ENCODE measurements around the gene PCYT2. TPM values are rescaled to one million over a fixed set of nuclear protein-coding genes. Genes with fewer than 3 reads are reported as not detected.

PCYT2 gene
- polyA plus RNA-seq, 1 donor (not counting 4 experiments of a cell fraction or from before 2014, with no cell fraction given): 38.1 TPM

DNA sequence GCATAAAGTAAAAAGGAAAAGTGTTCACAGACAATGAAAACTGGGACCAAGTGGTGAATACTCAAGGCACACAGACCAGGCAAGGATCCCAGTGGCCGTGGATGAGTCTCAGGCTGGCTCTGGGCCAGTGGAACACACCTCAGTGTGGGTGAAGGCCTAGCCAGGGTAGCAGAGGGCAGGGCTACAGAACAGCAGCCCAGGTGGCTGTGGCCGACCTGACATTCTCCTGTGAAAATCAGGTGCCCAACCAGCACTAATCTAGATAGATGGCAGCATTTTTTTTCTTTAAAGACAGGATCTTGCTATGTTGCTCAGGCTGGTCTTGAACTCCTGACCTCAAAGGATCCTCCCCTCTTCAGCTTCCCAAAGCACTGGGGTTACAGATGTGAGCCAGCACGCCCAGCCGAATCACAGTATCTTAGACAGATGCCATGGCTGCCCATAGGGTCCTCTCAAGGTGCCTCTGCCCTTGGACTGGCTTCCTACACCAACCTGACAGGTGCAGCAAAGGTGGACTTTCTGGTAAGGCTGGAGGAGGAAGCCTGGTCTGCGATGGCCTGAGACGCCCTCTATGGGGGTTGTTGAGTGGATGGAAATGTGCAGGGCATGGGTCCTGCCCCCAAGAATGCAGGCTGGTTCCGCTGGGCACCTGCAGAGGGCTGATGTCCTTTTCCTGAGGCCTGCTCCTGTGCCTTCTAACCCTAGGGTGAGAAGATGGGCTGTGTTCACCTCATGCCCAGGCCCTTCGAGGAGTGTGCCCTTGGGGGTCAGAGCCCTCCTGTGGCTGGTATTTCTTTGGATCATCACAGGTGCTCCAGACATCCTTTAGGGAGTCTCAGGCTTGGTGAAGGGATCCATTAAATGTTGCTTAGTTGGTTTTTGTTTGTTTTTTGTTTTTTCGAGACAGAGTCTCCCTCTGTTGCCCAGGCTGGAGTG is 47.1 kb downstream of the PCYT2 start:
- no peak overlapping the region for H3K4me2 ChIP-seq (ENCODE audit: control insufficient read depth, extremely low read depth, insufficient read depth, low read depth, low read length)
- H3K9ac ChIP-seq (ENCODE audit: control insufficient read depth, extremely low read depth, insufficient read depth, low read length): no peak overlapping the region
- H3K27me3 ChIP-seq (ENCODE audit: control insufficient read depth, extremely low read depth, insufficient read depth, low read length): no peaks in the 10 kb centered on the region
- no peak for DNase-seq (ENCODE audit: low read depth, low spot score)
- no peak for FAIRE-seq
- H3K9me1 ChIP-seq (ENCODE audit: control insufficient read depth, extremely low read depth, insufficient read depth, low read length): peaks cover 7% of the 10 kb centered on the region
- H3K9me3 ChIP-seq (ENCODE audit: control insufficient read depth, low read depth, low read length): no peaks in the 10 kb centered on the region
- dilution Hi-C loops (cut with MboI; ENCODE audit: extremely low pct_ligation_motif_present, low sequenced_read_pairs): no loop called here
- no peak overlapping the region for H3K4me3 ChIP-seq (ENCODE audit: control insufficient read depth in 2 of 3, extremely low read depth in 1 of 3, insufficient read depth in 2 of 3, low read depth in 1 of 3, low read length in 3 of 3)
- no peak for TF ChIP-seq CTCF (optimal IDR thresholded peaks at IDR 0.05 in 1 of 3, IDR thresholded peaks at IDR 0.05 in 1 of 3, conservative IDR thresholded peaks at IDR 0.05 in 1 of 3; ENCODE audit: extremely low read depth in 1 of 3, insufficient read depth in 2 of 3, low read length in 3 of 3)
- no peak overlapping the region for H2AFZ ChIP-seq (ENCODE audit: control insufficient read depth, low read length)
- peaks cover 36% of the 10 kb centered on the region for H3K4me1 ChIP-seq (ENCODE audit: control insufficient read depth, extremely low read depth, insufficient read depth, low read length)
- H3K36me3 ChIP-seq (ENCODE audit: control insufficient read depth in 2 of 2, extremely low read depth in 1 of 2, insufficient read depth in 2 of 2, low read length in 2 of 2): peaks cover 21 to 37% of the 10 kb centered on the region in 2 experiments
- H3K27ac ChIP-seq (ENCODE audit: control insufficient read depth, insufficient read depth, low read length): no peak overlapping the region
- peaks cover 54% of the 10 kb centered on the region for H3K79me2 ChIP-seq (ENCODE audit: control insufficient read depth, insufficient read depth, low read length)
- peaks cover 26% of the 10 kb centered on the region for H4K20me1 ChIP-seq (ENCODE audit: control insufficient read depth, extremely low read depth, insufficient read depth, low read length)

DNA sequence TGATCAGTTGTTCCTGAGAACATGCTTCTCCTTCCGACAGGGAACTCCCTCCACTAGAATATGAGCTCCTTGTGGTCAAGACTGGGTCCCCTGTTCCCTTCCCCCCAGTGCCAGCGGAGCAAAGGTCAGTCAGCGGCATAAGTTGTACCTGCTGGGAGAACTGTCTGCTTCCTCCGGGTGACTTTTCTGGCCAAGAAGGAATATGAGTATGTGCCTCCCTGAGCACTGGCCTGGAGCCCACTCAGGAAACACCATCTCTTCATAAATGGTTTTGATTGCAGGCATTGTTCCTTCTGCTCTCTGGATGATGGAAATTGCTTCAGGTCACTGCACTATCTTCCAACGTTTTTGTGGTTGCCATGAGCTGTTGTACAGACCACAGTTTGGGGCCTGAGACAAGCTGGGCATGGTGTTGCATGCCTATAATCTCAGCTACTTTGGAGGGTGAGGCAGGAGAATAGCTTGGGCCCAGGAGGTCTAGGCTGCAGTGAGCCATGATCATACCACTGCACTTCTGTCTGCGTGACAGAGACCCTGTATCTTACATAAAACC is 48.0 kb downstream of the PCYT2 start:
- no peak overlapping the region for H3K27ac ChIP-seq (ENCODE audit: control insufficient read depth, insufficient read depth, low read length)
- no peak overlapping the region for H3K4me2 ChIP-seq (ENCODE audit: control insufficient read depth, extremely low read depth, insufficient read depth, low read depth, low read length)
- peaks cover 62% of the 10 kb centered on the region for H3K79me2 ChIP-seq (ENCODE audit: control insufficient read depth, insufficient read depth, low read length)
- no peak for FAIRE-seq
- no peak overlapping the region for H3K4me3 ChIP-seq (ENCODE audit: control insufficient read depth in 2 of 3, extremely low read depth in 1 of 3, insufficient read depth in 2 of 3, low read depth in 1 of 3, low read length in 3 of 3)
- H3K36me3 ChIP-seq (ENCODE audit: control insufficient read depth in 2 of 2, extremely low read depth in 1 of 2, insufficient read depth in 2 of 2, low read length in 2 of 2): peaks cover 27 to 41% of the 10 kb centered on the region in 2 experiments
- dilution Hi-C loops (cut with MboI; ENCODE audit: extremely low pct_ligation_motif_present, low sequenced_read_pairs): no loop called here
- peaks cover 7% of the 10 kb centered on the region for H3K9me1 ChIP-seq (ENCODE audit: control insufficient read depth, extremely low read depth, insufficient read depth, low read length)
- no peak overlapping the region for H2AFZ ChIP-seq (ENCODE audit: control insufficient read depth, low read length)
- H3K4me1 ChIP-seq (ENCODE audit: control insufficient read depth, extremely low read depth, insufficient read depth, low read length): peaks cover 39% of the 10 kb centered on the region
- H3K9ac ChIP-seq (ENCODE audit: control insufficient read depth, extremely low read depth, insufficient read depth, low read length): no peak overlapping the region
- TF ChIP-seq EZH2 (IDR thresholded peaks at IDR 0.05; ENCODE audit: low read length): no peak
- no peak for TF ChIP-seq CTCF (optimal IDR thresholded peaks at IDR 0.05 in 1 of 3, IDR thresholded peaks at IDR 0.05 in 1 of 3, conservative IDR thresholded peaks at IDR 0.05 in 1 of 3; ENCODE audit: extremely low read depth in 1 of 3, insufficient read depth in 2 of 3, low read length in 3 of 3)
- no peak for DNase-seq (ENCODE audit: low read depth, low spot score)
- H3K9me3 ChIP-seq (ENCODE audit: control insufficient read depth, low read depth, low read length): no peaks in the 10 kb centered on the region
- no peaks in the 10 kb centered on the region for H3K27me3 ChIP-seq (ENCODE audit: control insufficient read depth, extremely low read depth, insufficient read depth, low read length)
- H4K20me1 ChIP-seq (ENCODE audit: control insufficient read depth, extremely low read depth, insufficient read depth, low read length): peaks cover 24% of the 10 kb centered on the region

Measured in keratinocyte (primary cell).